Measurements from ENCODE around the gene SLCO3A1. TPM values are rescaled to one million over a fixed set of nuclear protein-coding genes. Genes with fewer than 3 reads are reported as not detected.

SLCO3A1 gene
- total and polyA plus RNA-seq, 2 of the 8 experiments (the other 6 are each of a cell fraction or from before 2014, with no cell fraction given), result 15.1 to 20.4 TPM

DNA sequence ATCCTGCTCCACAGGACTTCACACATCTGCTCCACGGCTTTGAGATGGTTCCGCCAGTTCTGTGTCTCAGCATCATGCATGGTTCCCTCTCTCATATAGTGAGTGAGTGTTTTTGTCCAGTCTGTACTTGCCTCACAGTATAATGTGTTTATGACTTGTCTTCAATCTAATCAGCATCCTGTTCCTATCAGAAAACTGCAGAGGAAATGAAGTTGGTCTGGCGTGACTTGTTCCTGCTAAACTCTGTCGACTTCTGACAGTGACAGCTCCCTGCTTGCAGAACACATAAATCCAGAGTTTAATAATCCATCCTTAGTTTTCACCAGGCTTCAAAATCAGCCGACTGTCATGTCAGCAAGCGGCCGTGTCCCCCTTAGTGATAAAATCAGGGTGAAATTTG, 222.3 kb downstream of the SLCO3A1 start:
- Histone ChIP-seq H4K8ac (ENCODE audit: extremely low read depth, insufficient read depth, low read length) (no peak overlapping the region), H4K91ac (replicated peaks; ENCODE audit: insufficient read length, low read length) (no peak overlapping the region), H4K5ac (ENCODE audit: insufficient read length, low read depth, low read length) (no peak overlapping the region), H3K4me3 (ENCODE audit: extremely low read depth in 1 of 4, insufficient read depth in 2 of 4, low read depth in 3 of 4, low read length in 4 of 4) (no peak overlapping the region), H3K27ac (ENCODE audit: low read depth, low read length) (no peak overlapping the region), H3K9me3 (ENCODE audit: insufficient read depth in 2 of 2, low read depth in 1 of 2, low read length in 1 of 2) (no peaks in the 10 kb centered on the region), H3K79me1 (ENCODE audit: low read depth, low read length) (no peaks in the 10 kb centered on the region), H2BK20ac (ENCODE audit: low read length) (no peak overlapping the region), H2AK5ac (ENCODE audit: low read depth, low read length) (no peak overlapping the region), H2BK15ac (ENCODE audit: low read length) (no peak overlapping the region), H3K4ac (replicated peaks; ENCODE audit: insufficient read length, low read depth, low read length) (no peak overlapping the region), H2BK12ac (ENCODE audit: low read depth, low read length) (no peak overlapping the region), H3K36me3 (ENCODE audit: control insufficient read depth in 2 of 4, insufficient read depth in 4 of 4, low read length in 3 of 4) (no peaks in the 10 kb centered on the region), H3K18ac (ENCODE audit: extremely low read depth, low read length) (no peak overlapping the region), H3K23ac (ENCODE audit: insufficient read length) (no peak overlapping the region), H3K9ac (replicated peaks in 1 of 4; ENCODE audit: extremely low read depth in 1 of 4, low read depth in 3 of 4, low read length in 3 of 4) (no peak overlapping the region), H3K56ac (replicated peaks; ENCODE audit: insufficient read length, low read depth, low read length) (no peak overlapping the region), H2AFZ (ENCODE audit: low read length) (no peak overlapping the region), H3K79me2 (ENCODE audit: control insufficient read depth in 1 of 2, insufficient read depth in 2 of 2, low read length in 2 of 2) (no peaks in the 10 kb centered on the region), H3K27me3 (replicated peaks in 1 of 4; ENCODE audit: control insufficient read depth in 3 of 4, extremely low read depth in 1 of 4, insufficient read depth in 3 of 4, low read length in 3 of 4) (no peaks in the 10 kb centered on the region), H3K4me2 (ENCODE audit: insufficient read depth in 1 of 2, low read depth in 2 of 2, low read length in 2 of 2) (no peak overlapping the region), H3K14ac (ENCODE audit: insufficient read length) (no peak overlapping the region), H3K23me2 (ENCODE audit: low read depth, low read length) (no peaks in the 10 kb centered on the region), H2BK120ac (replicated peaks; ENCODE audit: low read depth, low read length) (no peak overlapping the region), H3K4me1 (replicated peaks in 1 of 4; ENCODE audit: control insufficient read depth in 3 of 4, insufficient read depth in 4 of 4, low read length in 3 of 4) (no peaks in the 10 kb centered on the region; a peak in 2 of 7 replicates), H4K20me1 (replicated peaks in 1 of 2; ENCODE audit: control insufficient read depth in 1 of 2, insufficient read depth in 2 of 2, low read length in 2 of 2) (no peaks in the 10 kb centered on the region), H2BK5ac (ENCODE audit: low read depth, low read length) (no peak overlapping the region)
- DNase-seq (ENCODE audit: low read depth in 1 of 2, low spot score in 2 of 2) (no peak), FAIRE-seq (no peak)
- WGBS, 2 experiments (ENCODE audit: extremely low coverage in 1 of 2, insufficient coverage in 1 of 2, insufficient read length in 1 of 2, insufficient replicate concordance in 2 of 2, low coverage in 1 of 2, low lambda C conversion rate in 2 of 2, missing lambda C conversion rate in 1 of 2), result 90% methylated on average over 7 of the region's 7 CpGs; no CpG with 5 or more reads in 1 of the 2 experiments
- POLR2A ChIA-PET (ENCODE audit: partially characterized antibody), result no interaction called here
- CTCF ChIA-PET (ENCODE audit: partially characterized antibody), result interaction anchor here (1.5 to 9.3 kb wide), 6 partner anchors 11 to 220 kb away, joined by 3 to 79 read pairs (median 7); no protein-coding TSS in a partner anchor
- TF ChIP-seq BCL11A (IDR thresholded peaks at IDR 0.05; ENCODE audit: low read depth in 2 of 2, low read length in 2 of 2) (no peak), KDM4A (IDR thresholded peaks at IDR 0.05; ENCODE audit: low read depth, low read length, severe bottlenecking) (no peak), CHD1 (IDR thresholded peaks at IDR 0.05; ENCODE audit: low read depth, low read length) (no peak), TAF7 (optimal IDR thresholded peaks at IDR 0.05; ENCODE audit: borderline replicate concordance, low read depth, low read length) (no peak), CBX8 (IDR thresholded peaks at IDR 0.05; ENCODE audit: borderline replicate concordance, low read depth, low read length) (no peak), RNF2 (IDR thresholded peaks at IDR 0.05; ENCODE audit: borderline replicate concordance, low read depth, low read length, missing control alignments, poor library complexity, severe bottlenecking) (no peak), SIN3A (conservative IDR thresholded peaks at IDR 0.05 in 1 of 2, IDR thresholded peaks at IDR 0.05 in 1 of 2; ENCODE audit: low read depth in 1 of 2, low read length in 2 of 2) (no peak), KDM1A (IDR thresholded peaks at IDR 0.05; ENCODE audit: borderline replicate concordance, low read length) (no peak), KDM5A (IDR thresholded peaks at IDR 0.05; ENCODE audit: low read length) (no peak), TCF12 (IDR thresholded peaks at IDR 0.05; ENCODE audit: low read depth, low read length) (no peak), JUN (IDR thresholded peaks at IDR 0.05; ENCODE audit: low read depth, low read length) (no peak)
- TF ChIP-seq, protein P1, sequence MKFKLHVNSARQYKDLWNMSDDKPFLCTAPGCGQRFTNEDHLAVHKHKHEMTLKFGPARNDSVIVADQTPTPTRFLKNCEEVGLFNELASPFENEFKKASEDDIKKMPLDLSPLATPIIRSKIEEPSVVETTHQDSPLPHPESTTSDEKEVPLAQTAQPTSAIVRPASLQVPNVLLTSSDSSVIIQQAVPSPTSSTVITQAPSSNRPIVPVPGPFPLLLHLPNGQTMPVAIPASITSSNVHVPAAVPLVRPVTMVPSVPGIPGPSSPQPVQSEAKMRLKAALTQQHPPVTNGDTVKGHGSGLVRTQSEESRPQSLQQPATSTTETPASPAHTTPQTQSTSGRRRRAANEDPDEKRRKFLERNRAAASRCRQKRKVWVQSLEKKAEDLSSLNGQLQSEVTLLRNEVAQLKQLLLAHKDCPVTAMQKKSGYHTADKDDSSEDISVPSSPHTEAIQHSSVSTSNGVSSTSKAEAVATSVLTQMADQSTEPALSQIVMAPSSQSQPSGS (IDR thresholded peaks at IDR 0.05; ENCODE audit: low read length), result no peak
